ENCODE results near the gene FARSB.
"Not testable (repeated sequence)": the region's sequence is repeated elsewhere in the genome, so short reads cannot be mapped to it uniquely, and the experiment has no call there.

FARSB gene

DNA sequence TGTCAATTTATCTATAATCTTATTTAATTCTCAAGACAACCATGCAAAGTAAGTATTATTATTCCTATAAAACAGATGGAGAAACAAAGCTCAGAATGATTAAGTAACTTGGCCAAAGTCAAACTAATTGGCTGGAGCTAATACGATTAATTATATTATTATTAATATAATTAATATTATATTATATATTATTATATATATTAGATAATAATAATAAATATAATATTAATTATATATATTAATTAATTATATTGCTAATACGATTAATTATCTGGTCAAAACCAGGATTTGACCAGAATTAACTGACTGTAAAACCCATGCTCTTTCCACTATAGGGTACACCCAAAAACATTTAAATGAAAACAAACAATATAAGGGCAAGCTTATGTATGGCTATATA is 52.4 kb downstream of the FARSB start:
- no peak for DNase-seq

DNA sequence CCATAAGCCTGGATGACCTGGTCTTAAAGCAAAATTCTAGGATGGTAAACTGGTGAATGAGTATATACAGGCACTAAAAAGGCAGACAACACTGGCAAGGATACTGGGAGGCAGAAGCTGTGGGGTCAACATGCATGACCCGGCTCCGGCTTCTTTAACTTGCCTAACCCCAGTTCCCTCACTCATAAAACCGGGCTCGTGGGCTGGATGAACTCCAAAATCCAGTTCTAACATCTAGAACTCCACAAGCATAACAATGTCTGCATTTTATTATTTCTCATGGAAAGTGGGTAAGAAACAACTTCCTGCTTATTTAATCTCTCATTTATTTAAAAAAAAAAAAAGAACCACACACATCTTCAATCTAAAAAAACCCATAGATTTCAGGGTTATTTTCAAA is 57.3 kb downstream of the FARSB start:
- no peak for DNase-seq

DNA sequence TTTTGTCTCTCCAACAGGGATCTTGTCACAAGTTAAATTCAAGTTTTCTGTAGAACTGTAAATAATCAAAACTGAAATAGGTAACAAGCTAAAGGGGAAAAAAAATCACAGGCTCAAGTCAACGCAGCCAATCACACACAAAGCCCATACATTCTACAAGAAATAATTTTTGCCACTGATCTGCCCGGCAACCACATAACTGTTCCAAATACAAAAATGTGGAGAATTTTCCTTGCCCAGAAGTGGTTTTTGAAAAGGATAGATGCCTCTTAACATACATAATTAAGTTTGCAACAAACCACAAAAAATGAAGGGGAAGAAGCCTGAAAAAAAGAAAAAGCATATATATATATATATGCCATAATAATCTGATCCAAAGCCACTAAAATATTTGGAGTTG is 60.3 kb downstream of the FARSB start:
- DNase-seq, result no peak

DNA sequence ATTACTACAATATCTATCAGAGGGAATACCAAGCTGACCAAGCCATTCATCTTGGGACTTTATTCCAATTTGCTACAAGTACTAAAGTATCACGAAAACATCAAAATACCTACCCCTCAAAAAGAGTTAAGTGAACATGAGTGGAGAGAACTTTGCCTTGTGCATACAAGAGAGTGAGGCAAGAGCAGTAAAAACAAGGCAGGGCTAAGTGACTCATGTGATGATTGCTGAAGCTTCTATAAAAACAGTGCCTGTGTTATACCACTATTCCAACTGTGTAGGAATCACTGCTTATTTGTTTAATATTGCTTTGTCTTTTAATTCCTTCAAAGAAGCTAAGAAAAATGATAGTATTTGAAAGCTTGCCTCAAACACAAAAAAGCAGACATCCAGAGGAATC is 61.2 kb downstream of the FARSB start:
- no peak for DNase-seq

DNA sequence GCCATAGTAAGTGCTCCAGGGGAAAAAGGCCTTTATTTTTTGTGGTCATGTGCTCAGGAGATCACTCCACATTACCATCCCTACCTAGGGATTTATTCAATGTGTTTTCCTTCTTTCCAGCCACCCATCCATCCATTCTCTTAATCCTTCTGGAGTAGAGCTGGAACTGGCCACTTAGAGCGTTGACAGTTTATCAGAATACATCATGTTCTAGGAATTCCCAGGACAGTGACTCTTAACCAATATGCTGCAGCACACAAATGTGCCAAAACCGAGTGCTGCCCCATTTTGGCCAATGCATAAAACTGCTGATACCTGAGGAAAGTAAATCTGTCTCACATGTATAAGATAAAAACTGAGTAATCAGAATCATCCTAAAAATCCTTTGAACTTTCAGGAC is 63.7 kb downstream of the FARSB start:
- DNase-seq, result no peak

DNA sequence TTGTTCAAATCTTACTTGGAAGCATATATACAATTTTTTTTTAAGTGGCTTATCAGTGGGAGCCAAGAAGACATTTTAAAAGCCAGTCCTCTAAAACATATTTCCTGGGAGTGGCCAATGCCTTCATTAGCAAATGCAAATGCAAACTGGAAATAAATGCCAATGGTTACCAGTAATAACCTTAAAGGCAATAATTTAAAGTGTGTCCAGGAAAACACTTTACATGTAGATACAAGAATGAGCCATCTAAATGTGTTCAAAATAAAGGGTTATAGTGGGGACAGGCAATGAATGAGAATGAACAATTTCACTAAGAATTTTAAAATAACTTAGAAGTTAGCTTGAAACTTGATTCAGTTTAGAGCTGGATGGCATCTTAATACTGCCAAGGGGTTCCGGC is 64.2 kb downstream of the FARSB start:
- no peak for DNase-seq

DNA sequence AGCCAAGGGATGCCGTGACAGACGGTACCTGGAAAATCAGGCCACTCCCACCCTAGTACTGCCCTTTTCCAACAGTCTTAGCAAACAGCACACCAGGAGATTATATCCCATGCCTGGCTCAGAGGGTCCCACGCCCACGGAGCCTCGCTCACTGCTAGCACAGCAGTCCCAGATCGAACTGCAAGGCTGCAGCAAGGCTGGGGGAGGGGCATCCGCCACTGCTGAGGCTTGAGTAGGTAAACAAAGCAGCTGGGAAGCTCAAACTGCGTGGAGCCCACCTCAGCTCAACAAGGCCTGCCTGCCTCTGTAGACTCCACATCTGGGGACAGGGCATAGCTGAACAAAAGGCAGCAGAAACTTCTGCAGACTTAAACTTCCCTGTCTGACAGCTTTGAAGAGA is 71.3 kb downstream of the FARSB start:
- DNase-seq, result not testable (repeated sequence)

DNA sequence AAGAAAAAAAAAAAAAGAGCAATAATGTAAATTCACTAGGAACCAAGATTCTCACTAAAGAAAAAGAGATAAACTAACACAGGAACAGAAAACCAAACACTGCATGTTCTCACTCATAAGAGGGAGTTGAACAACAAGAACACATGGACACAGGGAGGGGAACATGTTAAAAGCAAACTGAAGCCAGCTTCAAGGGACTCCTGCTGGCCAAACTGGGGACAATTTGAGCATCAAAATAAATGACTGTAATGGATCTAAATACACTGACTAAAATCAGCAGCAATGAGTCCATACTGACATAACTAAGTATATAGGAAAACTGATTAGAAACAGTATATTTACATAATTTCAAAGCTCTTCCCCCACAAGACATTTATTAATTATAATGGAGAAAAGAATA is 73.0 kb downstream of the FARSB start:
- DNase-seq, result no peak

DNA sequence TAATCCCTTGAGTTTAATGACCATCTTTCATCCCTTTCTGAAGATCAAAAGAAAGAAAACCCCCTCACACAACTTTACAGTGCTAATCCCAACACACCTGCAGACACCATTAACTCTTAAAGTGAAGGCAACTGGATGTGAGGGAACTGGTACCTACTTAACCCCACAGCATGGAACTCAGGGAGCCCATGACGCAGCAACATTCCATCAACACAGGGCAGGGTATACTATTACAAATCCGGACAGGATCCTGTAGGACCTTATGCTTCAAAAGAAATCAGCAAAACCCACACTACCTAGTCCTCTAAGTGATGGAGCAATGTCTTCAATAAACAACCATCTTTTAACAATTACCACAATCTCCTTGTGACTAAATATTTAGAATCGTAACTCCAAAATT is 78.6 kb downstream of the FARSB start:
- no peak for DNase-seq

DNA sequence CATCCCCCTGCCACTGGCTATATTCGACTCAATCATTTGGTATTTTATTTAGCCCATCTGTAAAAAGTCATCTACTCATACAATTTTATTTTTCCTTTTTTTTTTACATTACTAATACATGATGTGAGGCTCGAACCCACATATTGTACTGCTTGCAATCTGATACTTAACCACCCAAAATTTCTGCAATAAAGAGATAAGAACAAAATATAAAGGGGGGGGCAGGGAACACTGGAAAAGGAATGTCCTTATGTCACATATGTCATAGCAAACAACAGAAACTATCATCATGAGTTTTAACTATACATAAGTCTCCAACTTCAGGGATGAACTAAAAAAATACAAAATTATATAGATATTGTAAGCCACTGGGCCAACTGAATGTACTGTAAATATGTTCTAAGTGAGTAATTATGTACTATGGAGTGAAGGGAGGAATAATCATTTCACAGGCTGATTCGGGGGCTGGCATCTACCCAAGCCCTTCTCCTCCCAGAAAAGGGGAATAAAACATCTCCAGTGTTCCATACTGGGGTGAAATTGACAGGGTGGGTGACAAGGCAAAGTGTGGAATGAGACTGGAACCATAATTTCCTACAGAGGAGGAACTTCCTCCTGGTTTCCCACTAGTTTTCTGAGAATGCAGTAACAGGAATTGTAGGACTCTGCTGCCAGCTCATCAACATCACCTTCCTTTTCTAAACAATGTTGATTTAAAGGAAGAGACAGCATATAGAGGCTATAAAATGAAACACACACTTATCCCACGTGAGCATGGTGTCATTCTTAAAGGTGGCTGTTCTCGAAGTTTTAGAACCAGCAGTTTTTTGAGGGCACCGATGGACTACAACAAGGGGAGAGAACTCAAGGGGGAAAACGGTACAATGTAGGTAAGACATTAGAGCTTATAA is 79.5 kb downstream of the FARSB start:
- no peak for DNase-seq

DNA sequence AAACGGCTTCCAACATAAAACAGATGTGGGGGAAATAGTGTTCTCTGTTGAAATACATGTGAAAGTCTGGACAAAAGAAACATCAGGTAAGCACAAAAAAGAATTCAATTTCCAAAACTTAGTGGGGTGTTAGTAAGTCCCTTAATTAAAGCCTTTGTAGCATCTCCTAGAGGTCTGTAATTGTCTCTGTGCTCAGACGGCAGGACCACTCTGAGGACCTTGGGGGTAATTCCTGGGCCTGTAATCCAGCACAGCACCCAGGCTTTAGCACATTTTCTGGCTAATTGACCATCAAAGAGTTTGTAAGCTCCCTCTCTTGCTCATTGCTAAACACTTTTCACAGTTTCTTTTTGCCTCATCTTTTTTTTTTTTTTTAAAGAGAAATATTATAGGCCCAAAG is 80.3 kb downstream of the FARSB start:
- no peak for DNase-seq

DNA sequence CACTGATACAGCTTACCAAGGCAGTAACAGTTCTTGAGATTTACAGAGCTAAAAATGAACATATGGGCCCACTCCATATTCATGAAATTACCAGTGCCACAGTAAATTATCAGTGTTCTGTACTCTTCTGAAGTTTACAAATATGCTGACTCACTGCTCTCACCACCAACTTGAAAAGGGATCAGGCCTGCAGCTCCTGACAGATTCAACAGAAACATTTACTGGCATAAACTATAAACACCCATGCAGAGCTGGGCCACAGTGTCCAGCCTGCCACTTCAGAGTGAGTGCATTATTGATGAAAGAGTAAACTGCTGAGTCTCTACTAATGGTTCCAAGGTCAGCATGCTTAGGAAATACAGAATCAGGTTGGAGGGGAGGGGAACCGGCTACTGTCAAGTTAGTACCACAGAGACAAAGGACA is 83.1 kb downstream of the FARSB start:
- no peak for DNase-seq

DNA sequence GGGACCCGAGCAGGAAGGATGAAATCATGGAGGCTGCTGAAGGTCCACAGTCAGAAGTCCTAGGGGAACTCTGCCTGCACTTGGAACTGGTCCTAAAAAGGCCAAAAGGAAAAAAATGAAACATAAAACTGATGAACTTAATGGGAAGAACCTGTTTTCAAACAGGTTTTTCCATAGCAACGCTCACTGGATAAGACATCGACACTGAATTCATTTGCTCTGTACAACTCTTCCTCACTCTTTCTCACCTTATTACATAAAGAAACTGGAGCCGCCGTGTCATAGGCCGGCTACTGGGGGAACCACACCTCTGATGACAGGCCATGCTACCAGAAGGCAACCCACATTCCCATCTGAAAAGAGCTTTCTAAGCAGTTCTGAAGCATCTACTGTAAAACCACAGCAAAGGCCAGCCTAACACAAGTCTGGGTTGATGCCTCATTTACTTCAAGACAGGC is 83.6 kb downstream of the FARSB start:
- no peak for DNase-seq

DNA sequence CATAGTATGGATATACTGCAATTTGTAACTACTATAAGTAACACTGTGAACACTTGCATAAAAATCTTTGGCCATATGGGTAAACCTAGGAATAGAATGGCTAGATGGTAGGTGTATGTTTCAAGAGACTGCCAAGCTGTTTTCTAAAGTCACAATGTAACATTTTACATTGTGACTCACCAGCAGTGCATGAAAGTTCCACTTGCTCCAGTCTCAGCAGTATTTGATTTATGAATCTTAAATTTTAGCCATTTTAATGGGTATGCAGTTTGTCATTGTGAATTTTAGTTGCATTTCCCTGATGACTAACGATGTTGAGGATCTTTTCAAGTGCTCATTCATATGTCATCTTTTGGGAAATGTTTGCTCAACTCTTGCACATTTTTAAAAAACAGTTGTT is 86.1 kb downstream of the FARSB start:
- DNase-seq, result no peak

DNA sequence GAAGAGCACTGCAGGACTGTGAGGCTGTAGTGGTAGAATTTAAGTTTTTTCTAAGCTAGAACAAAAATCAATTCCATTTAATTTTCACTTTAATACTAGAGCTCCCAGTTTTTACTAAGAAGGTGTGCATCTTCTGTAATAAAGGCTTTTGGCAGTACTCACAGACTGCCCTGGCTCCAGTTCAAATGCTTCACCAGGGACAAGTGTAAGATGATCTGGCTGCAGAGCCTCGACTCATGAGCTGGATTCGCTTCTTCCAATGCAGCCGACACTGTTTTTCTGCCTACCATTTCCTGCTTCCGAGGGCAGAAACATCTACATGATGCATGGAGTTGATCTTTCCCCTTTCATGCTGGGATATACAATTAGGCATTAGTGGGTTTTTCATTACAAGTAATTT is 87.0 kb downstream of the FARSB start:
- no peak for DNase-seq

DNA sequence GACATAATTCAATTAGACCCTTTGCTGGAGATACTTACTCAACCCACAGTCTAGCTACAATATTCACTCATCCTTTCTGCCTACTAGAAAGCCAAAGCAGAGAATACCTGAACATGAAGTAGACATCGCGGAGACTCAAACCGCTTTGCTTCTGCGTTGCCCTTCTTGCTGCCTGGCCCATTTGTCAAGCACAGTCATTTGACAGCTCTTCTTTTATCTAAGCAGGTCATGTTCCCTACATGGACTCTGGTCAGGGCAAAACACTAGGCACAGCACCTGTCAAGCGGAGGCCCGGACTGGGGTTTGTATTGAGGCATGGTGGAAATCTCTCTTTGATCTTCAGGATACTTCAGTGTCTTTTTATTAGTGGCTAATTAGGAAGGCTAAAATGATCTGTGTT is 89.7 kb downstream of the FARSB start:
- no peak for DNase-seq

DNA sequence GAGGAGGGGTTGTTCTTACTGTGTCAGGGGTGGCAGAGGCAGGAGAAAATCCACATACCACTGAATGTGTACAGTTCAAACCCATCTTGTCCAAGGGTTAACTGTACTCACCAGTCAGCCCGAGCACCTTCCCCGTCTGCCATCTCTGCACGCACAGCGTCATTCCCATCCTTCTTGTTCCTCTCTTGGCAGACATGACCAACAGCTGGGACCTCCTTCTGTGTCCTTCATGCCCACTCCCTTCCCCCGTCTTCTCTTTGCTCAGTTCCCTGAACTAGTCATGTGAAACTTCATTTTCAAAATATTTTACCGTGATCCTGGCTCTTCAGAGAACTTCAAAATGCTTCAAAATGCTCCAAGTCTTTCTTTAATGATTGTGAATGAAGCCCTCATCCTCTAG is 92.0 kb downstream of the FARSB start:
- no peak for DNase-seq

DNA sequence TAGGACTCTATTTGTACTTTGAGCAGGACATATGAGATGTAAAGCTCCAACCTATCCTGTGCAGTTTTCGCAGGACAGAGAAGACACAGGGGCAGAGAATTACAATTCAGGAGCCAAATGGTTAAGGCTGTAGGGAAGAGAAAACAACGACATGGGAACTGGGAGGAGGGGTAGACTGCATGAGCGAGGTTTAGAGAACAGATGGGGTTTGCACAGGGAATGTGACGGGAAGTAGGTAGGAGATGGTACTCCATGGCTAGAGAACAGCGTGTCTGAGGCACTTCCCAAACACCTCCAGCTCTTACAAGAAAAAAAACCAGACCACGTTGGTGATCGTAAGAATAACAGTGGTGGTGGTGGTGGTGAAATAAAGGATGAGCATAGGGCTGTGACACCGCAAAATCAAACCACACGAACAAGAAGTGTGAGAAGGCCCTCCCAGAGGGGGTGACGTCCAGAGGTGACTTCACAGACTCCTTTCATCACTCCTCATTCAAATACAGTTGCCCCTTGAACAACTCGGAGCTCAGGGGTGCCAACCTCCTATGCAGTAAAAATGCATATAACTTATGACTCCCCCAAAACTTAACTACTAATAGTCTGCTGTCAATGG is 92.7 kb downstream of the FARSB start:
- DNase-seq, result no peak

DNA sequence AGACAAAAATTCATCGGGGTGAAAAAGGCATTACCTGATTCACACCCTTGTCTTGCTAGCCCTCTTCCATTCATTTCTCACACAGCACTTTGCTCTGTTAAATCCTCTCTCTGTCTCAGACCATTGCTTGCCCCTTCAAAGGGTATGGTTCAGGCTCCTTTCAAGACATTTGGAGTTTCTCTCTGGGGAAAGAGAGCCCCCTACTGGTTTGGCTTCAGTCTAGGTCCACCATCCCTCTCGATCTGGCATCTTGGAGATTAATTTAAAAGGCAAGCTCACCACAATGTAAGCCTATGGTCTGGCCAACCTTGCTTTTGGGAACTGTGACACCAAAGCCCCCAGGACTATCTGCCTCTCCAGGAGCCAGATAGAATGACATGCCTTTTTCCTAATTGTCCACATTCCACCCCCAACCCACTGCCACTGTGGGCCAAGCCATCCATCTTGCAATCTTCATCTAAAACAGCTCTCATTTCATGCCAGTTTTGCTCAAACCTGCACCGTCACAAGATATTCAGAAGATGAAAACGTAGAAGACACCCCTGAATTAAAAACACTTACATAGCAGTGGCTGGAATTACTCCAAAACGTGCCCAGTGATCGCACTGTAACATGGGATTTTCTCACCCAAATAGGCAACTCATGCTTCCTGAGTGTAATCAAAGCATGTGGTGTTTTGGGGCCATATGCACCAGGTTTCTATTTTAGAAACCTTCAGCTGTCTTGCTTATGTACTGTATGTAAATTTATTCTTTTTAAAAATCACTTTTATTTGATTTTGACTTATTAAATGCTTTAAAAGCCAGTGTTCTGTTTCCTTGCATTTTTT is 93.9 kb downstream of the FARSB start:
- DNase-seq, result no peak

DNA sequence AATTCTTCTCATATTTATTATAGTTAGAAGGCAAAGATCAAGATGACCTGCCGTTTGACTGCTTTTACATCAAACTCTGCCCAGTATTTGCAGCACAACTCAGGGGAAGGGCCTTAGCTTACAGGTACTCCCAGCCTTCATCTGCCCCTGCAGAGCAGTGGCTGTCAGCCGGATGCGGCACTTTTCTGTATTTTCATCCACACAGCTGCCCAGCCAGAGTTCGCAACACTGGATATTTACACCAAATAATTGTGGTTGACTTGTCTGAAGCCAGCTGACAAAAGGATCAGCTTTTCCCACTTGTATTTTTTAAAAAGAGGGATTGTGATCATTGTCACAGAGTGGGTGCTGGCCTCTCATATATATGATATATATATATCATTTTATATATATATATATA is 94.7 kb downstream of the FARSB start:
- DNase-seq, result no peak

DNA sequence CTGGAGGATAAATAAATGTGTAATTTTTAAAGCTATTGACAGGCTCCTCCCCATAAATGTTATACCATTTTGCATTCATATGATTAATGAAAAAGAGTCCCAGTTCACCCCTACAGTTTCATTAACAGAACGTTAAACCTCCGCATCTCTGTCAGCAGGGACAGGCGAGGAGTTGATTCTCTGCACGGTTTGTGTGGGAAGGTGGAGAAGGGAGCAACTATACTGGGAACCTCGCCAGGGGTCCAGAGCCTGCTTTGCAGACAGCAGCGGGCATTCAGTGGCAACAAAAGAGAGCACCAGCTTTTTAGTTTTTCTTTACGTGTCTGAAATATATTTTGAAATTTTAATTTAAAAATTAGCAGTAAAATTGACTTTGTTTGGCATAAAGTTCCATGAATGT is 101.4 kb downstream of the FARSB start:
- DNase-seq, result no peak

DNA sequence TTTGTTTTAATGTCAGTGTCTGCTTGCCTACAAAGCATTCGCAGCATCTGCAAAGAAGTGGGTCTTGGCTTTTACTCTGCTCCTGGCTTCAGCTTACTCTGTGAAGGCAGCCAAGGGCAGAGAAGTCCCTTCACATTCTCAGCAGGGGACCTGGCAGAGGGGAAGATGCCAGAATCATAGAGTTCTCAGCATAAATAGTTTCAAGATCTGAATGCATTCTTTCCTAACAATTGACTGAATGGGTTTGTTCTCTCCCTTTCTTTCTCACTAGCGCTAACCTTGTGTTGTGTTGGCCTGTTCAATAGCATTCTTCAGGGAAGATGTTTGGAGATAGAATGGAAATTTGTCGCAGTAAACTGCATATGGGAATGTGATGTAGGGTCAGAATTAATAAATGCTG is 106.9 kb downstream of the FARSB start:
- DNase-seq, result no peak

DNA sequence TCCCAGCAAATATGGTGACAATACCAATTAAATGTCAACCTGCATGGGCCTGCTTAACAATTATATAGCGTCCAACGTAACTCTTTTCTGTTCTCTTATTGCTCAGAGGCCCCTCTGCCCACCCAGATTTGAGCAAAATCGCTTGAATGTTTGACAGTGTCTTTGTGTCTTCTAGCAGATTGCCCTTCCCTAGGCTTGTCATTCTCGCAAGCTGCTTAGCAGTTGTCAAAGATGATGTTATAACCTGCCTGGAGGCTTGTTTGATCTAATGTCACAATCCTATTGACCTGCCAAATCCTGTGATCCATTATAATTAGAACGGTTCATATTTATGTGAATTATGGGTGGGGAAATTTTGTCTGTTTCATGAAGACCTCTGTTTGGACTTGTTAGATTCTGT is 108.8 kb downstream of the FARSB start:
- DNase-seq, result no peak
